Eye (tissue), 1 donor: ENCODE data around the gene HDAC4.
A peak's percentile ranks its signal among the peaks of the same experiment; 100 is the strongest.

Experiments
- DNase-seq: peaks from one replicate; pipeline ENCODE4 v3.0.0-alpha.2; 2015

Gene HDAC4

GRCh38 chr2:239321596-239322415 lies 79.0 kb downstream of the HDAC4 start:
- DNase-seq: no peak

- peak; percentile 75 for DNase-seq
These were observed 81.8 kb downstream of the HDAC4 start for GRCh38 chr2:239318790-239319661.

- peak; percentile 84 for DNase-seq
These were observed 82.6 kb downstream of the HDAC4 start for GRCh38 chr2:239318151-239318611.

- DNase-seq: peak; percentile 70
These were observed 84.0 kb downstream of the HDAC4 start for GRCh38 chr2:239316562-239317465.

DNA sequence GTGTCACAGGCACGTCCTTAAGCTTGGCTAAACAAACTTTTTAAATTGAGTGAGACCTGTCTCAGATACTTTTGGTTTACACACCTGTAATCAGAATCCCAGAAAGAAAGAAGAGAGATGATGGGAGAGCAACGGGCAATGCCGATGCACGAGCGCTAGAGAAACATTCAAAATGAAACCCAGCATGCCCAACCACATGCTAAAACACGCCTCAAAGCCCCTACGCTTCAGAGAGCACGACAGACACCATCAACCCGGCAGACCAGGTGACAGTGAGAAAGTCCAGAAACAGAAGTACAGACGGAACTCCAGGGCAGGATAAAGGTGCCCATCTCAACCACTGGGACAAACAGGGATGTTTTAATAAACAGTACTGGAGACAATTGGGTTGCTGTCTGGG lies 85.5 kb downstream of the HDAC4 start:
- DNase-seq: no peak

DNA sequence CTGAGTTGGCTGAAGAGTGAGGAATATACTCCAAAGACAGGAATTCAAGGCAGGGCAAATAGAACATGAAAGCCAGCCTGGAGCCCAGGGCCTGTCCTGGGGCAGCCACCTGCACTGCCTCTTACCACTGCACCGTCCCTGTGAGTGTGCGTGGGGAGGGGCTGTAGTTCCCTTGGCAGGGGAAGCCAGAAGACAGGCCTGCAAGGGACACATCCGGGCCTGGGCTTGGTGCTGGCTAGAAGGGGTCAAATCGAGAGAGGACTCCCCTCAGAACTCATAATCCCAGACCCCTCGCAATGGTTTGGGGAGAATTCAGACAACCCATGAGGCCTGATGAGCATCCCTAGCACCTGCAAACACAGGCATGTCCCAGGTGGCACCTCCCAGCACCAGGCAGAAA lies 87.0 kb downstream of the HDAC4 start:
- no peak for DNase-seq

GRCh38 chr2:239312741-239313667 lies 87.8 kb downstream of the HDAC4 start:
- DNase-seq: no peak

GRCh38 chr2:239312081-239312511 lies 88.7 kb downstream of the HDAC4 start:
- DNase-seq: no peak

DNA sequence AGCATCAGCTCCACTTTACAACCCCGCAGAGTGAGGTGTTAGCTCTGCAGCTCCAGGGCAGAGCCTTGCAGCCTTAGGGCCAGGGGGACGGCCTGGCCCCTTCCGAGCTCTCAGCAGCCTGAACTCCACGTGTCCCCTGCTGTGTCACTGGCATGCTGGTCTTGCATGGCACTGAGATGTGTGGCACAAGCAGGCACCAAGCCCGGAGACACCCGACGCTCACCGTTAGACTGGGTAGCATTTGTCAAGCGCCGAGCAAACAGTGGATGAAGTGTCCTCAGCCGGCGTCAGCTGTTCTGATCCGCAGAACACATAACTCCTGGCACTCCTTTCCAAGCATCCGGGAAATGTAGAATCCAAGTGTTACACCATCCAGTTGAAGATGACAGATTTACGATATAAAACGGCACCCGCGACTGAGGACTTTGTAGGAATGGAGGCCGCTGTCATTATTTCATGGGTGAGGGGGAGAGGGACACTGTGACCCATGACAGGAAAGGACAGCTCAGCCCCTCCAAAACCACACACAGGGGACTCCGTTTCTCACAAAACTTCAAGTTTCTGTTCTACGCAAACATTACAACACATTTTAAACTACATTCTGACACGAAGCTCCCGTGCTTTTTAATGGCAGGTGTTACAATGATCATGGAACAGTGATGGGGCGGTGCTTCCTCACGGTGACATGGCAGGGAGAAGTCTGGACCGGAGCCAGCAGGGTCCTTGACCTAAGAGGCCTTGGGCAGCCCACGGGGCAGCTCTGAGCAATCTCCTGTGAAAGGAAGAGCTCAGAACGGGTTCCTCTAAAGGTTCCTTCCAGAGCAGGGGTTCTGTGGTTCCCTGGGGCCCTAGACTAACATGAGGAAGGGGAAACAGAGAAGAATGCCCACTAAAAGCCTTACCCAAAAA lies 89.4 kb downstream of the HDAC4 start:
- no peak for DNase-seq

GRCh38 chr2:239310401-239311061 lies 90.3 kb downstream of the HDAC4 start:
- DNase-seq: no peak

- no peak for DNase-seq
These were observed 91.2 kb downstream of the HDAC4 start for GRCh38 chr2:239309398-239310245.

DNA sequence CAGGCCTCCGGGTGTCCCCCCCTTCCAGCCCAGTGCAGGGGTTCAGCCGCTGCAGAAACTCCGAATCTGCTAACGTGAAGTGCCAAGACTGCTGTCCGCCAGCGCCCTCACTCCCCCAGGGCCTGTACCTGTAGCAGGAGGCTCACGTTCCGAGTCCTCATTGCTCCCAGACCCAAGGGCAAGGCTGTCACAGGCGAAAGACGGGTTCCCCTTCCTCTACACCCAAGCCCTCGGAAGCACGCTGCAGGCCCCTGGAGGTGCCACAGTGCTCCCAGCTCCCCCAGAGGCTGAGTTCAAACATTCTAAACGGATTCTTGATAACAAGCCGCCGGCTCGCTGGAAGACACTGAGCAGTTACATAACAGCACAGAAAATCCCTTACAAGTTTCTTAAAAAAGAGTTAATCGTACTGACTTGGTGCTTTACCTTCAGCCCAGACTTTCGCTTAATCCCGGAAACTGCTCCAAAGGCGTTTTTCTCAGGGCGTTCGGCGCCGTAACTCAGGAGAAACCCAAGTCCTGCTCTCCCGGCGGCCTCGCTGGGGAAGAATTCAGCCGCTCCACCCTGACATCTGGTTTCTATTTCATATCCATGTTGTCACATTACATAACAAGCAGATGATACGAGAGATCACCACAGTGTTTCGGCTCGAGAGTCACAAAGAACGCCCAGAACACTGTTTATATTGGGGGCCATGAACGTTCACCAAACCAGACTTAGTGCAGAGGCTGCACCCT lies 92.0 kb downstream of the HDAC4 start:
- peak; percentile 78 for DNase-seq

DNA sequence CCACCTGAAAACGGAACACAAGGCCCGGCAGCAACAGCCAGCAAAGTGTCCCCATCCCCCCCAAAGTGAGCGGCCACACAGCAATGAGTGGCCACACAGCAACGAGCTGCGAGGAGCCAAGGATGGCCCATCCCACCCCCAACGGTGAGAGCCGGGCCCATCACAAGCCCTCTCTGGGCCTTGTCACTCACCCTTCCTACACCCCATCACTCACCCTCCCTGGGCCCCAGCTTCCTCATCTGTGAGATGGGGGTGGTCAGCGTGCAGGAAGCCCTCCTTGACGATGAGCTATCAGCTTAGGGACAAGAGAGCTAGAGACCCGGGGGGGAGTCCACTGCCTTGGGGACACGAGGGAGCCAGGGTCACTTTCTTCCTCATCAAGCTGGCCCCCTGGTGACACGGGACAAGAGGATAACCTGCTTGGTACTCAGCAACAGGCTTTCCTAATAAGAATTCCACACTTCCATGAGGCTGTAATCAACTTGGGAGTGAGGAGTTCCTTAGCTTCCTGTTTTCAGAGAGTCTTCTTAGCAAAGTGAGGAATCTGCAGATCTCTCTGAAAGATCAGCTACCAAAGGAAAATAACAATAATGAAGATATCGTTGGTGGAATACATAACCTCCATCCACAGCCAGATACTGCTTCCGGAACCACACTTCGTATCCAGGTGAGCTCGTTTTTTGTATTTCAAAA lies 92.8 kb downstream of the HDAC4 start:
- DNase-seq: no peak

GRCh38 chr2:239307221-239307569 lies 93.6 kb downstream of the HDAC4 start:
- DNase-seq: no peak

GRCh38 chr2:239306274-239307220 lies 94.3 kb downstream of the HDAC4 start:
- no peak for DNase-seq

GRCh38 chr2:239305771-239306170 lies 95.0 kb downstream of the HDAC4 start:
- no peak for DNase-seq

DNA sequence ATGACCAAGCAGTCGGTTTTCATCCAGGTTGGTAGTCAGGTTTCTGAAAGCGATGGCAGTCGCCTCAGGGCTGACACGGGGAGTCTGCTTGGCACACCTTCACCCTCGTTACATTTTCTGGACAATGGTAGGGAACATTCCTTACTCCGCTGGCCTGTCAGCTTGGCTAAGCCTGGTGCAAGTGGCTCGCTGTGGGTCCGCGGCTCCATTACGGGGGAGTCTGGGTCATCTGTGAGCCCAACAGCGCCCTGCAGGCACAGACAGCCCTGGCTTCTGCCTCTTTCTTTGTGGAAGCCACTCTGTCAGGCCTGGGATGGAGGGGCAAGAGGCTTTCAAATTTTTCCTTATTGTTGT lies 95.6 kb downstream of the HDAC4 start:
- no peak for DNase-seq
